GM19438 (cell line): ENCODE results near the gene LAMP1.
"Not testable (repeated sequence)": the region's sequence is repeated elsewhere in the genome, so short reads cannot be mapped to it uniquely, and the experiment has no call there.

Experiments
- ATAC-seq: cut with Tn5 transposase; IDR thresholded peaks from one replicate; pipeline ENCODE4 v1.9.1; 2021; ENCODE audit warnings: low read depth; ENCODE audit not compliant: unreplicated experiment

The LAMP1 gene

DNA sequence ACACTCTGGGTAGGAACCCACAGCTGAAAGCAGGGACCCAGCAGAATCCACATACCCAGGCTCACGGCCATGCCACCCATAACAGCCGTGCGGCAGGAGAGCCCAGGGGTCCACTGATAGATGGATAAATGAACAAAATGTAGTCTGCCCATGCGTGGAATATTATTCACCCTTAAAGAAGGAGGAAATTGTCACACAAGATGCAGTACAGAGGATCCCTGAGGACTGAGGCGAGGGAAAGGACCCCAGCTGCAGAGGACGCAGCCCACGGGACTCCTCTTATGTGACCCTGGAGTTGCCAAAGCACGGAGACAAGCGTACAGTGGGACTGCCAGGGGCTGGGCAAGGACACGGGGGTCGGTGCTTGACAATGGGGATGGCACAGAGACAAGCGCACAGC lies 56.2 kb downstream of the LAMP1 start:
- ATAC-seq, result no peak

- no peak for ATAC-seq
Observed at GRCh38 chr13:113354831-113355610, 58.0 kb downstream of the LAMP1 start.

DNA sequence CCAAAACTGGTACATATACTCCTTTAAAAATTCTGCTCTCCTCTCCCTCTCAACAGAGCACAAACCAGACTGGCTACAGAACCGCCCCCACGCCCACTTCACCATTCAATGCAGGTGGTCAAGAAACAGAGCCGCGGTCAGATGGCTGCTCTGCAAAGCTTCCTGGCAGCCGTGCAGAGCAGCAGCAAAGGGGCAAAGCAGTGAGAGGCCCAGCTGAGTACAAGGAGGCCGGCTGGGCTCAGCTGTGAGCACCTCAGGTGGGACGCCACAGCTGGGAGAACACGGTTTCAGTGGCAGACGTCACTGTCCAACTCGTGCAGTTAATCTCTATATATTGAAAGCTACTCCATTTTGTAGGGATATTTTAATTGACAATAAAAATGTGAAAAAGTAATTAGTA lies 58.6 kb downstream of the LAMP1 start:
- no peak for ATAC-seq

DNA sequence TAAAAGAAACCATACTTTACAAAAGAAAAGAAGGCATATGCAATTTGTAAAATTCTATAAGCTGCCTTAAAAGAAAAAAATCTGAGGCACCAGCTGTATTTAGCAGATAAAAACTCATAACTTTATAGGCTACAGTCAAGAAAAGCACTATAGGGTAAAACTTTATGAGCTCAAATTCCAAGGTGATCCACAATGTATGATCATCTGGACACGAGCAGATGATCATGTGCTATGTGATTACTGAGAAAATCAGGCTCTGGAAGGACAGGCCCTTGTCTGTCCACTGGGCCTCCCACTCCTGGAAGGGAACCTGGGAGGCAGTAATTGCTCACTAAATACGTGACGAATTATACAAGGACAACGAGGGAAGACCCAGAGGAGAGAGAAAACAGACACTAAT lies 59.6 kb downstream of the LAMP1 start:
- no peak for ATAC-seq

DNA sequence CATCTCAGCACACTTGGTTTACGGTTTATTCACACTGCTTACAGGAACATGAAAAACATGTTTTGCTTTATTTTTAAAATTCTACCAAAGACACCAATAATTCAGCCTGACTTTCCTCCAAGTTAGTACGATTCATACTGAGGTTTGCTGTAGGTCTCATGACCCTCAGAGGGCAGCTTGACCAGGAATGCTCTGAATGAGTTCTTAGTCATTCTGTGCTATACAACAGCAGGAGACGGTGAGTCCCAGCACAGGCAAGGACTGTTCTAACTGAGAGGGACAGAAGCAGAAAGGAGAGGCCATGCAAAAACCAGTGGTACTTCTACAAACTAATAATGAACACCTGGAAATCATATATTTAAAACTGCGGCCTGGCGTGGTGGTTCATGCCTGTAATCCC lies 60.5 kb downstream of the LAMP1 start:
- ATAC-seq, result no peak

- no peak for ATAC-seq
Observed at GRCh38 chr13:113358653-113359190, 61.7 kb downstream of the LAMP1 start.

- ATAC-seq, result no peak
Observed at GRCh38 chr13:113359571-113359970, 62.5 kb downstream of the LAMP1 start.

DNA sequence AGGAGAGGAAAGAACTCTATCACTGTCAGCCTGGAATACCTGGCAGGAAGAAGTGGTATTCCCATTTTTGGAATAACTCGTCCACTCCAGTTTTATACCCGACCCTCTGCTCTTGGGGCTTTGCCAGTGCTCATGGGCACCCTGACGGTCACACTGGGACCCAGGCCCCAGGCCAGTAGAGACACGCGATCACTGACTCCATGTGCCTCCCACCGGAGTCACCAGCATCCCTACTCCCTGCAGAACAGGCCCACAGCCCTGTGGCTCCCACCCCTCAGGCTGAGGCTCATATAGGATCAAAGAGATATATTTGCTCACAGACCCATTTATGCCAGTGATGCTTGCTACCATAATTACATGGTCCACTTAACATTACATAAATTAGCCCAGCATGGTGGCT lies 63.4 kb downstream of the LAMP1 start:
- no peak for ATAC-seq

GRCh38 chr13:113361406-113361805 lies 64.4 kb downstream of the LAMP1 start:
- ATAC-seq, result no peak

DNA sequence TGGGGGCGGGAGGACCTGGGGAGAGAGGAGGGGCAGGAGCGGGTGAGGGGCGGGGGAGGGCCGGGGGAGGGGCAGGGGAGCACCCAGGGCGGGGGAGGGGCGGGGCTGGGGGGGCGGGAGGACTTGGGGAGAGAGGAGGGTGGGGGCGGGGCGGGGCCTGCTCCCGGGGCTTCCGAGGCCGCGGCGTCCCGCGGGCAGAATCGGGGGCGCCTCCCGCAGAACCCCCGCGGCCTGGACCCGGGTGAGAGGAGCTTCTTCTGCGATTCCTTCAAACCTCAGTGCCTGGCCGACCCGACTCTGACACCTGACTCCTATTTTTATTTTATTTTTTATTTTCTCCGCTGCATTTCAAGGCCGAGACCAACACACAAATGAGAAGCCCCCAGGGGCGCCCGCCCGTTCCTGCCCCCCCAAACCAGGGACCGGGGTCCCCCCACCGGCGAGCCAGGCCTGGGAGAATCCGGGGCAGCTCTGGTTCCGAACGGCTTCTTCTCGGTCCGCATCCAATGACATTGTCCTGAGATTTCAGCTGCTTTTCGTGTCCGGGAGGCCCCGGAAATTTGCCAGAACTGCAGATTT lies 67.4 kb downstream of the LAMP1 start:
- ATAC-seq, result no peak

DNA sequence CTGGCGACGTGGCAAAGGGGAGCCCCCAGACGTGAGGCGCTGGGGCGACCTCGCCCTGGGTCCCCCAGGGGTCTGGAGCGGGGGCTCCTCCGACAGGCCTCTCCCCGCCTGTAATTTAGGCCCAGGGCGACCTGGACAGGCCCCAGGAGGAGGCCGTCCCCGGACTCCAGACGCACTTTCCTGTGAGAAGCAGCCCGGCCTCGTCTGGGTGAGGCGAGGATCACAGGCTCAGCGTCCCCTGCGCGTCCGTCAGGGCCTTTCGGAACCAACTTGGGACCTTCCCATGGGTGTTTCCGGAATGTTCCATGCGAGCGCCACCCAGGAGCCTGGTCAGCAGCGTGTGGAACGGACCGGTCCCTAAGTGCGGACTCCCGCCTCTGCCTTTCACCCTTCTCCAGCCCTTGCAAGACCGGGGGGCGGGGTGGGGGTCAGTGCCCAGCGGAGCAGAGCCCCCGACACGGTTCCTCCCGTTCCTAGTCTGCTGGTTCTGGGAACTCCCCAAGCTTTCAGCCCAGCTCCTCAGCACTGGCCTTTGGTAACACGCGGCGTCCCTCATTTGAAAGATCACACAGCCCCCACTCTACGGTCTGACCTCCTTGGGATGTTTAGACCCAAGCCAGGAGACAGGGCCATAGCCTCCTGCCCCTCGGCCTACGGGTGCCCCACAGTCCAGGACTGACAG lies 68.0 kb downstream of the LAMP1 start:
- no peak for ATAC-seq

DNA sequence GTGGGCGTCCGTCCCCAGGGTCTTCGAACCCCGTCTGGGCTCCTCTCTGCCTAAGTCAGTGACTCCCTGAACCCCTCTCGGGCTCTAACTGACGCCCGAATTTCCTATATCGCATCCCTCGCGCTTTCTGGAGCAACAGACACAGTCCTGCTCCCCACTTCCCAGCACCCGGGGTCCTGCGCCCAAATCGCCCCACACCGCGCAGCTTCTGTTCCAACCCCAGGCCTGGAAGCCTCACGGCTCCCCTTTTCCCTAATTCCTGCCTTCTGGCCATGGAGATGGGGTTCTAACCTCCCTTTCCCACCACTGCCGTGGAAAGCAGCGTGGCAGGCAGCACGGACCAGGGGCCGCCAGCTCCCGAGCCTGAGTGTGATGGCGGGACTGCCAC lies 68.5 kb downstream of the LAMP1 start:
- no peak for ATAC-seq

GRCh38 chr13:113365971-113366588 lies 69.0 kb downstream of the LAMP1 start:
- no peak for ATAC-seq

DNA sequence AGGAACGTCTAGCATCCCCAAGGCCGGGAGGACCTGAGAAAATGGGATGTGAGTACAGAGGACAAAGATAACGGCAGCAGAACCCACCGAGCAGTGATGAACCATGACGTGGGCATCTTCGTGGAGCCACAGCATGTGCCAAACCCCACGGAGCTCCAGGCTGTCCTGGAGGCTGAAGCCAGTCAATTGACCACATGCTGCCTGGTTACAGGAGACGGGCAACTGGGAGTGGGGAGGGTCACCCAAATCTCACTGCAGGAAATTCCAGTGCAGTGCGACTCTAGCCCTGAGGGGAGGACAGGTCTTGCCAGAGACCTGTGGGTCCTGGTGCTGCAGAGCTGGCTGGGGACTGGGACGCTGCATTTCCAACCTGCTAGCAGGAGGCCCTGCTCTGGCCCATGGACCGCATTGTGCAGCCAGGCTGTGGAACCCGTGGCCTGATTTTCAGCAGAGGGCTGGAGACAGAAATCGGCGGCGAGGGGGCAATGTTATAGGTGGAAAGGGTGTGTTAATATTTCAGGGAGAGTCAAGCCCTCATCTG lies 70.1 kb downstream of the LAMP1 start:
- no peak for ATAC-seq

DNA sequence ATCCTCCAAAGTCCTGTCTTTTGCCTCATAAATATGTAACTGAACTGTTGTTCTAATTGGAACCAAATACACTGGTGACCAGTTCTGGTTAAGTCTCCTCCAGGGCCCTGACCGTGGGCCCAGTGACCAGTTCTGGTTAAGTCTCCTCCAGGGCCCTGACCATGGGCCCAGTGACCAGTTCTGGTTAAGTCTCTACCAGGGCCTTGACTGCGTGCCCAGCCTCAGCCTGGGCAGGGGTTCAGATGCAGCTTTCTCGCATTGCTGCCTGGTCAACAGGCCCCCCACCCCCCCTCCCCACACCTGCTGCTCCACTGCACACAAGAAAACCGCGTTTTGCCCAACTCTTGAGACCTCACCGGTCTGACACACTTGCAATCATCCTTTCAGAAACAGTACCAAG lies 70.7 kb downstream of the LAMP1 start:
- ATAC-seq, result no peak

GRCh38 chr13:113368353-113368752 lies 71.3 kb downstream of the LAMP1 start:
- ATAC-seq, result not testable (repeated sequence)

- ATAC-seq, result no peak
Observed at GRCh38 chr13:113369189-113369588, 72.2 kb downstream of the LAMP1 start.

- ATAC-seq, result no peak
Observed at GRCh38 chr13:113369881-113370280, 72.8 kb downstream of the LAMP1 start.

DNA sequence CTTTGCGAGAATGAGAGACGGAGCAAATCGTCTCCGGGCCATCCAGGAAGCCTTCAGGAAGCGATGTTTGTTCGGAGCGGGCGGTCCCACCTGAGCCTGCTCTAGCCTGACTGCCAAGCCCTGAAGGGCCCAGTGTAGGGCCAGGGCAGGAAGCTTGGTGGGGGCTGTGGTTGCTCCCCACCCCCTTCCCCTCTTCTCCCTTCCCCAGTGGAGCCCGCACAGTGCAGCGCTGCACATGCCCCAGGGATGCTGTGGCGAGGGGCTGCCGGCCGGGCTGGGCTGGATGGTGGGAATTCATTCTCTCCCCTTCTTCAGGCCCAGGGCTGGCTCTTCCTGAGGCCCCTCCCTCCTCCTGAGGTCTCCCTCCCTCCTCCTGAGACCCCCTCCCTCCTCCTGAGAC lies 74.0 kb downstream of the LAMP1 start:
- ATAC-seq, result no peak

DNA sequence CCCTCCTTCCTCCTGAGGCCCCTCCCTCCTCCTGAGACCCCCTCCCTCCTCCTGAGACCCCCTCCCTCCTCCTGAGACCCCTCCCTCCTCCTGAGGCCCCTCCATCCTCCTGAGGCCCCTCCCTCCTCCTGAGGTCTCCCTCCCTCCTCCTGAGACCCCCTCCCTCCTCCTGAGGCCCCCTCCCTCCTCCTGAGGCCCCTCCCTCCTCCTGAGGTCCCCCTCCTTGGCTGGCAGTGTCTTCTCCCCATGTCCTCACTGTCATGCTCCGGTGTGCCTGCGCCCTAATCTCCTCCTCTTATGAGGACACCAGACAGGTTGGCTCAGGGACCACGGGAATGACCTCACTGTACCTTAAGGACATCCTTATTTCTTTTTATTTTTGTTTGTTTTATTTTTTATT lies 74.7 kb downstream of the LAMP1 start:
- ATAC-seq, result not testable (repeated sequence)
